ENCODE results near the gene GHITM. TPM values are rescaled to one million over a fixed set of nuclear protein-coding genes. Genes with fewer than 3 reads are reported as not detected.
"Not testable (repeated sequence)": the region's sequence is repeated elsewhere in the genome, so short reads cannot be mapped to it uniquely, and the experiment has no call there.

GHITM gene
- total RNA-seq, 2 donors from 2014 or later, result 242 to 490 TPM

DNA sequence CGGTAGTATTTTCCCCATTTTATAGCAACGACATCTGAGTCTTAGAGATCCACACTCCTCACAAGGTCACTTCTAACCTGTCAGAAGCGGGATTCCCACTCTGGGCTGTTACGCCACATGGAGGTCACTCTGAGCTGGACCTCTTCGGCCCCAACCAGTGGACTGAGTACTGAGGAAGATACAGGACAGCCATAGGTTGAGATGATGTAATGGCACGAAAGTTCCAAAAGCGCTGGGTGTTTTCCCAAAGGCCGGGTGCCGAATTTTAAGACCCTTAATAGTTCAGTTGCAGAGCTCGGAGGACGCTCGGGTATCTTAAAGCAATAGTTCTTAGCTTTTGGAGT is 699 bp downstream of the GHITM start:
- no peak for TF ChIP-seq CTCF (IDR thresholded peaks at IDR 0.05)
- peaks cover 34% of the 10 kb centered on the region for H3K36me3 ChIP-seq
- DNase-seq (ENCODE audit: low spot score), result no peak
- peaks cover 0 to 18% of the 10 kb centered on the region in 2 donors for H3K4me1 ChIP-seq
- no peaks in the 10 kb centered on the region for H3K27me3 ChIP-seq
- H3K27ac ChIP-seq, result peak overlapping the region; percentile 98 to 99
- no peaks in the 10 kb centered on the region for H3K9me3 ChIP-seq
- peak overlapping the region; percentile 99 to 100 for H3K4me3 ChIP-seq

DNA sequence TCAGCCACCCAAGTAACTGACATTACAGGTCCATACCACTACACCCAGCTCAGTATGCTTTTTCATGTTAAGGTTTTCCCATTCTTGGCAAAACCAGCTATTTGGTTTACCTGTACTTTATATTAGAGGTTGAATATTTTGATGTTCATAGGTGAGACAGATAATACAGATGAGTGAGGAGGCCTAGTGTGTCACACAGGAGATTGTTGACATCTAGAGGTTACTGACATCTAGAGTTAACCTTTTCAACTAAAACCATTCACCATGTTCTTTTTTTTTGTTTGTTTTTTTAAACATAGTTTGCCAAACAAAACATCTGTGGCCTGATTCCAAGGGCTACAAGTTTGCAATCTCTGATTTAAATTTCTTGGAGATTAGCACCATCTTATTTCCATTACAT is 8.0 kb downstream of the GHITM start:
- no peak for TF ChIP-seq CTCF (IDR thresholded peaks at IDR 0.05)
- Histone ChIP-seq H3K4me3 (no peak overlapping the region), H3K4me1 (no peaks in the 10 kb centered on the region), H3K9me3 (no peaks in the 10 kb centered on the region), H3K27me3 (no peaks in the 10 kb centered on the region), H3K27ac (no peak overlapping the region), H3K36me3 (peaks cover 99% of the 10 kb centered on the region)
- no peak for DNase-seq (ENCODE audit: low spot score)

GRCh38 chr10:84148006-84148597 is 8.8 kb downstream of the GHITM start:
- not testable (repeated sequence) for H3K27ac ChIP-seq; H3K4me1 ChIP-seq; DNase-seq (ENCODE audit: low spot score); H3K9me3 ChIP-seq; H3K27me3 ChIP-seq; H3K4me3 ChIP-seq
- H3K36me3 ChIP-seq, result peaks cover 99% of the 10 kb centered on the region
- peak; percentile 65 to 73 for TF ChIP-seq CTCF (IDR thresholded peaks at IDR 0.05)

DNA sequence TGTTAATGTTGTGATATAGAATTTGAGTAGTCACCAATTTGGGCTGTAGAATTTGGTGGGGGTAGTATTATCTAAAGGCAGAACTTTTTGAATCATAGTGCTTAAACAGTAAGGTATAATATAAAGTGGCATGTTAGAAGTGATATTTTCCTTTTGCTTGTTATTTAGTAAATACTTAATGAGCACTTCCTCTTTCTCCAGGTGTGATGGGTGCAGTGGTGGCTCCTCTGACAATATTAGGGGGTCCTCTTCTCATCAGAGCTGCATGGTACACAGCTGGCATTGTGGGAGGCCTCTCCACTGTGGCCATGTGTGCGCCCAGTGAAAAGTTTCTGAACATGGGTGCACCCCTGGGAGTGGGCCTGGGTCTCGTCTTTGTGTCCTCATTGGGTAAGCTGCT is 10.5 kb downstream of the GHITM start:
- no peaks in the 10 kb centered on the region for H3K27me3 ChIP-seq
- H3K36me3 ChIP-seq, result peaks cover 99% of the 10 kb centered on the region
- H3K4me1 ChIP-seq, result no peaks in the 10 kb centered on the region
- DNase-seq (ENCODE audit: low spot score), result no peak
- H3K9me3 ChIP-seq, result no peaks in the 10 kb centered on the region
- no peak for TF ChIP-seq CTCF (IDR thresholded peaks at IDR 0.05)
- H3K27ac ChIP-seq, result no peak overlapping the region
- no peak overlapping the region for H3K4me3 ChIP-seq

DNA sequence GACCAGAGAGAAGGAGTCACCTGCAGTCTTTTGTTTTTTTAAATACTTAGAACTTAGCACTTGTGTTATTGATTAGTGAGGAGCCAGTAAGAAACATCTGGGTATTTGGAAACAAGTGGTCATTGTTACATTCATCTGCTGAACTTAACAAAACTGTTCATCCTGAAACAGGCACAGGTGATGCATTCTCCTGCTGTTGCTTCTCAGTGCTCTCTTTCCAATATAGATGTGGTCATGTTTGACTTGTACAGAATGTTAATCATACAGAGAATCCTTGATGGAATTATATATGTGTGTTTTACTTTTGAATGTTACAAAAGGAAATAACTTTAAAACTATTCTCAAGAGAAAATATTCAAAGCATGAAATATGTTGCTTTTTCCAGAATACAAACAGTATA is 13.5 kb downstream of the GHITM start:
- H3K27ac ChIP-seq, result no peak overlapping the region
- no peaks in the 10 kb centered on the region for H3K4me1 ChIP-seq
- H3K4me3 ChIP-seq, result no peak overlapping the region
- no peak for TF ChIP-seq CTCF (IDR thresholded peaks at IDR 0.05)
- peaks cover 80% of the 10 kb centered on the region for H3K36me3 ChIP-seq
- no peaks in the 10 kb centered on the region for H3K9me3 ChIP-seq
- DNase-seq (ENCODE audit: low spot score), result no peak
- no peaks in the 10 kb centered on the region for H3K27me3 ChIP-seq

GRCh38 chr10:84155521-84155920 is 16.2 kb downstream of the GHITM start:
- Histone ChIP-seq H3K27me3 (no peaks in the 10 kb centered on the region), H3K27ac (no peak overlapping the region), H3K4me1 (no peaks in the 10 kb centered on the region), H3K4me3 (no peak overlapping the region), H3K36me3 (peaks cover 52% of the 10 kb centered on the region), H3K9me3 (no peaks in the 10 kb centered on the region)
- no peak for TF ChIP-seq CTCF (IDR thresholded peaks at IDR 0.05)
- DNase-seq (ENCODE audit: low spot score), result no peak

Data from right atrium auricular region (tissue), 2 donors.